Measurements from ENCODE around the gene MPZL3.
"Not testable (repeated sequence)": the region's sequence is repeated elsewhere in the genome, so short reads cannot be mapped to it uniquely, and the experiment has no call there.

Gene MPZL3

GRCh38 chr11:118202599-118203422 is 49.4 kb downstream of the MPZL3 start:
- H3K4me3 Mint-ChIP-seq: no peak overlapping the region
- H3K27me3 Mint-ChIP-seq: no peaks in the 10 kb centered on the region
- peaks cover 21% of the 10 kb centered on the region for H3K36me3 Mint-ChIP-seq (ENCODE audit: low read depth)
- peaks cover 42% of the 10 kb centered on the region for H3K4me1 Mint-ChIP-seq (ENCODE audit: low read depth)
- no peak overlapping the region for H3K27ac Mint-ChIP-seq
- DNase-seq: peak; percentile 66
- peaks cover 3% of the 10 kb centered on the region for H3K9me3 Mint-ChIP-seq

DNA sequence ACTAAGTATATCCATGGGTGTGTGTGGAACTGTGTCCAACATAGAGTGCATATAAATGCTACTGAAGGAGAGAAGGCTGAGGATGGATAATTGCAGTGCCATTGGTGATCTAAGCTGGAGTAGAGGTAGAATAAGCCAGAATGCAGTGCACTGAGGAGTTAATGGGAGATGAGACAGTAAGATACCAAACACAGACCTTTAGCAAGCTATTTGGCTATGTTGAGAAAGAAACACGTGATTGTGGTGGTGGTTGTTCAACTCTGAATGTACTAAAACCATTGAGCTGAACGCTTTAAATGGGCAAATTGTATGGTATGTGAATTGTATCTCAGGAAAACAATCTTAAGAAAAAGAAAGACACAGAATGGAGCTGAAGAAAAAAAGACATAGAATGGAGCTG is 50.2 kb downstream of the MPZL3 start:
- Mint-ChIP-seq H3K4me1 (ENCODE audit: low read depth) (peaks cover 35% of the 10 kb centered on the region), H3K27me3 (no peaks in the 10 kb centered on the region), H3K27ac (no peak overlapping the region), H3K36me3 (ENCODE audit: low read depth) (peaks cover 25% of the 10 kb centered on the region), H3K4me3 (no peak overlapping the region), H3K9me3 (peaks cover 3% of the 10 kb centered on the region)
- DNase-seq: no peak

DNA sequence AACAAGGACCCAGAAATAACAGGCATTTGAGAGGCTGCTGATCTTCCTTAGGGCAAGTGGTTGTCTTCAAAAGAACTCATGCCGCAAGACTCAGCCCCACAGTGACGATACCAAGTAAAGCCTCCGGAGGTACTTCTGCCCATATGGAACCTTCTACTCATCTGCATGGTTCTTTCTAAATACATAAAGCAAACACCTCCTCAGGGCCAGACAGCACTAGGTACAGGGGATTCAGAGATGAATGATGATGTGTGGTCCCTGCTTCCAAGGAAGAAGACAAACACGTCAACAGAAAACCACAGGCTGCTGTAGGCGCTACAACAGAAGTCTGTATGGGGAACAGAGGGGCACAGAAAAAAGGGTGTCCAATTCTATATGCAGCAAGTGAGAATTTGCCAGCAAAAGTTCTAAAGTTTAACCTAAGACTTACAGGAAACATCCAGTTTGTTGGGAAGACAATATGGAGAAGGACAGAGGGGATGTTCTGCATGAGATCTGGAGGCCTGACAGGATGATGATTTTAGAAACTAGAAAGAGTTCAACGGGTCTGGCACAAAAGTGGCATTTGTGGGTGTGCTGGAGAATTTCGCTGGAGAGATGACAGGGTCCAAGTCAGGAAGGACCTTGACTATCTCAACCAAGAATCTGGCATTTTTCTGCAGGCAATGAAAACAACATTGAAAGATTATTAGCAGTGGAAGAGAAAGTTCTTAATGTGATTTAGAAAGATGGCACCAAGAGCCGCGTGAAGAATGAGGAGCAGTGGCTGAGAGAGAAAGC is 51.1 kb downstream of the MPZL3 start:
- H3K27me3 Mint-ChIP-seq: no peaks in the 10 kb centered on the region
- peaks cover 3% of the 10 kb centered on the region for H3K9me3 Mint-ChIP-seq
- H3K4me1 Mint-ChIP-seq (ENCODE audit: low read depth): peaks cover 26% of the 10 kb centered on the region
- peak; percentile 56 for DNase-seq
- no peak overlapping the region for H3K27ac Mint-ChIP-seq
- H3K36me3 Mint-ChIP-seq (ENCODE audit: low read depth): peaks cover 34% of the 10 kb centered on the region
- H3K4me3 Mint-ChIP-seq: no peak overlapping the region

- DNase-seq: peak; percentile 47
- H3K4me3 Mint-ChIP-seq: no peak overlapping the region
- H3K27me3 Mint-ChIP-seq: no peaks in the 10 kb centered on the region
- no peaks in the 10 kb centered on the region for H3K9me3 Mint-ChIP-seq
- H3K36me3 Mint-ChIP-seq (ENCODE audit: low read depth): peaks cover 40% of the 10 kb centered on the region
- no peak overlapping the region for H3K27ac Mint-ChIP-seq
- H3K4me1 Mint-ChIP-seq (ENCODE audit: low read depth): peaks cover 20% of the 10 kb centered on the region
These were observed 51.7 kb downstream of the MPZL3 start for GRCh38 chr11:118200497-118200896.

GRCh38 chr11:118199135-118199534 is 53.0 kb downstream of the MPZL3 start:
- H3K9me3 Mint-ChIP-seq: no peaks in the 10 kb centered on the region
- H3K36me3 Mint-ChIP-seq (ENCODE audit: low read depth): peaks cover 53% of the 10 kb centered on the region
- peaks cover 18% of the 10 kb centered on the region for H3K4me1 Mint-ChIP-seq (ENCODE audit: low read depth)
- peak overlapping the region; percentile 49 for H3K4me3 Mint-ChIP-seq
- DNase-seq: no peak
- no peak overlapping the region for H3K27ac Mint-ChIP-seq
- H3K27me3 Mint-ChIP-seq: no peaks in the 10 kb centered on the region

DNA sequence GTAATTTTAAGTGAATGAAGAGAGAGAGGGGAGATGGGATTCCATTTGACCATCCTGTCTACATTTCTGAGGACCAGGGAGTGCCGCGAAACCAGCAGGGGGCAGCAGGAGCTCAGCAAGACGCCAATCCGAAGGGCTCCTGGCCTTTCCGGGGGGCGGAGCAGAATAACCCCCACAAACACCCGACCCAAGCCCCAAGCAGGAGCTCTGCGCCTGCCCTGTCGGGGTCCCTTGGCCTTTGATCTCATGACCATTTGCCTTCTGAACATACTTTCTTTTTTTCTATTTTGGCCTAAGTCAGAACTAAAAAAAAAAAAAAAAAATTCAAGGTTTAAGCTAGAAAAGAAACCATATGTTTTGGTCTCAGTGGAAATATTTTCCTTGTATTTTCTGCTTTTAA is 53.8 kb downstream of the MPZL3 start:
- H3K27me3 Mint-ChIP-seq: no peaks in the 10 kb centered on the region
- H3K27ac Mint-ChIP-seq: no peak overlapping the region
- peaks cover 18% of the 10 kb centered on the region for H3K4me1 Mint-ChIP-seq (ENCODE audit: low read depth)
- H3K4me3 Mint-ChIP-seq: peak overlapping the region; percentile 49
- no peaks in the 10 kb centered on the region for H3K9me3 Mint-ChIP-seq
- H3K36me3 Mint-ChIP-seq (ENCODE audit: low read depth): peaks cover 61% of the 10 kb centered on the region
- DNase-seq: peak; percentile 88

DNA sequence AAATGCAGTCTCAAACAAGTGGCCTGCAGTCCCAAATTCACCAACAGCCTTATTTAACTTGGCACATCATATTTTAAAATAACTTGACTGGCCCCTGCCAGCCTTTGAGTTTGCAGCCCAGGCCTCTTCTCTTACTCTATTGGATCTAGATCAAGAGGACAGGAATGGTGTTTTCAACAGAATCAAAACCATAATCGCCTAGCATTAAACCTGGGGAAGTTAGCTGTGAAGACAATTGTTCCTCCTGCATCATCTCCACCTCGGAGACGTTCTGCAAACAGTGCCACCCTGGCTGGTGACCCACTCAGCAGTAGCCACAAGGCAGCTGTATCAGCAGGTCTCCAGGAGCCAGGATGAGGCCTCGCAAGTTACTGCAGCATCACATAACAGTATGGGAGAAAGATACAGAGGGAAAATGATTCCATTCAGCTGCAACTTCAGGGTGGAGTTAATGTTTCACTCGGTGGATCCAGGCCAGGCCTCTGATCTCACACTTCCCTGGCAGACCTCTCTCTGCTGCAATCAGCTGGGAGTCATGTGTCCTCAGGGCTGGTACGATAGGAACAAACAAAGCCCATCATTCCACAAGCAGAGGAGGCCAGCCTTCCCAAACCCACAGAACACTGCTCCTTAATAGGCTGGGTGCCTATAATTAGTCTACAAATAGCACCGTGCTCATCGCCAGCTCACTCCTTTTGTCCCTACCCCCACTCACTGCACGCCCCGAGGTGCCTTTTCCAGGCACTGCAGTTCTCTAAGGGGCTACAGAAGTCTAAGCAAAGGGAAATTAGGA is 57.1 kb downstream of the MPZL3 start:
- Mint-ChIP-seq H3K27me3 (no peaks in the 10 kb centered on the region), H3K27ac (peak overlapping the region; percentile 38), H3K36me3 (ENCODE audit: low read depth) (peaks cover 85% of the 10 kb centered on the region), H3K4me1 (ENCODE audit: low read depth) (peaks cover 18% of the 10 kb centered on the region), H3K9me3 (peaks cover 8% of the 10 kb centered on the region), H3K4me3 (no peak overlapping the region)
- DNase-seq: no peak

- peaks cover 8% of the 10 kb centered on the region for H3K9me3 Mint-ChIP-seq
- H3K27me3 Mint-ChIP-seq: no peaks in the 10 kb centered on the region
- H3K4me3 Mint-ChIP-seq: no peak overlapping the region
- peaks cover 81% of the 10 kb centered on the region for H3K36me3 Mint-ChIP-seq (ENCODE audit: low read depth)
- DNase-seq: no peak
- H3K27ac Mint-ChIP-seq: peak overlapping the region; percentile 67
- H3K4me1 Mint-ChIP-seq (ENCODE audit: low read depth): peaks cover 13% of the 10 kb centered on the region
These were observed 58.1 kb downstream of the MPZL3 start for GRCh38 chr11:118193910-118194566.

DNA sequence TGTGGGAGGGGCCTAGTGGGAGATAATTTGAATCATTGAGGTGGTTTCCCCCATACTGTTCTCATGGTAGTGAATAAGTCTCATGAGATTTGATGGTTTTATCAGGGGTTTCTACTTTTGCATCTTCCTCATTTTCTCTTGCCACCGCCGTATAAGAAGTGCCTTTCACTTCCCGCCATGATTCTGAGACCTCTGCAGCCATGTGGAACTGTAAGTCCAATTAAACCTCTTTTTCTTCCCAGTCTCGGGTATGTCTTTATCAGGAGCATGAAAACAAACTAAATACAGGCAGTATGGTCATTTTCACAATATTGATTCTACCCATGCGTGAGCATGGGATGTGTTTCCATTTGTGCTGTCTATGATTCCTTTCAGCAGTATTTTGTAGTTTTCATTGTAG is 59.3 kb downstream of the MPZL3 start:
- H3K9me3 Mint-ChIP-seq; DNase-seq; H3K27me3 Mint-ChIP-seq; H3K4me3 Mint-ChIP-seq; H3K4me1 Mint-ChIP-seq (ENCODE audit: low read depth); H3K27ac Mint-ChIP-seq: not testable (repeated sequence)
- H3K36me3 Mint-ChIP-seq (ENCODE audit: low read depth): peaks cover 69% of the 10 kb centered on the region

GRCh38 chr11:118190942-118191506 is 61.1 kb downstream of the MPZL3 start:
- H3K9me3 Mint-ChIP-seq; H3K4me1 Mint-ChIP-seq (ENCODE audit: low read depth); DNase-seq; H3K4me3 Mint-ChIP-seq: not testable (repeated sequence)
- H3K36me3 Mint-ChIP-seq (ENCODE audit: low read depth): peaks cover 51% of the 10 kb centered on the region
- H3K27ac Mint-ChIP-seq: peak overlapping the region; percentile 1
- peaks cover 10% of the 10 kb centered on the region for H3K27me3 Mint-ChIP-seq

DNA sequence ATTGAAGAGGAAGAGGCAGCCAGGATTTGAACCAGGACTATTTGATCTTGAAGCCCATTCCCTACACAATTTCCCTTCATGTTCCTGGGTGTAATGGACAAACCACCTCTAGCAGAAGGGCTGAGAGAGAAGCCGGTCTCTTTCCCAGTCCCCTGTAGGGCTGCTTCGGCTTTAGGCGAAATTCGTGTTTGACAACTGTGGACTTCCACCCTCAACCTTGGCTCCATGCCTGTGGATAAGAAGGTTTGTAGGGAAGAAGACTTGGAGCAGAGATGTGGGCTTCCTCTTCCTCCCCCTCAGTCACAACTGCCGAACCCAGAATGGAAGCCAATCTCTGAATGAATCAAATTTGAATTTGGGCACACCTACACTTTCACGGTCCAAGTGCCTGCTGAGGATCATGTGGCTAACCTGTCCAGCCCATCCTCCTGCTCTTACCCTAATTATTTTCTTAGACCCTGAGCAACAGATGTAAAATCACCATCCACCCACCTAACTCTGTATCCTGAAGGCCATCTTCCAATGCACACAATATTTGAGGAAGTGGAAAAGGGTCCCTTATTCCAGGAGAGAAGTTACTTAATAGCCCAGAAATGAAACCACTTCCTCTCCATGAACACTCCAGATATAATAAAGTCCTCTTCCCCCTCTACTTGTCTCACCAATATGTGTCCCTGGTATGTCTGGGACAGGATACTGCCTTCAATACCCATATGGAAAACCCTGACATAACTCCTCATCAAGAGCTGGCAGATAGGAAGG is 65.6 kb downstream of the MPZL3 start:
- no peak overlapping the region for H3K4me3 Mint-ChIP-seq
- H3K9me3 Mint-ChIP-seq: peaks cover 4% of the 10 kb centered on the region
- H3K4me1 Mint-ChIP-seq (ENCODE audit: low read depth): peaks cover 2% of the 10 kb centered on the region

GRCh38 chr11:118184784-118185579 is 67.2 kb downstream of the MPZL3 start:
- Mint-ChIP-seq H3K27me3 (peaks cover 13% of the 10 kb centered on the region), H3K9me3 (no peaks in the 10 kb centered on the region), H3K4me1 (ENCODE audit: low read depth) (peaks cover 2% of the 10 kb centered on the region), H3K36me3 (ENCODE audit: low read depth) (no peaks in the 10 kb centered on the region), H3K27ac (no peak overlapping the region), H3K4me3 (no peak overlapping the region)
- DNase-seq: peak; percentile 13

More for the DNA sequence above, 65.6 kb downstream of the MPZL3 start:
- Mint-ChIP-seq H3K27me3 (peaks cover 13% of the 10 kb centered on the region), H3K27ac (no peak overlapping the region), H3K36me3 (ENCODE audit: low read depth) (peaks cover 7% of the 10 kb centered on the region)
- DNase-seq: no peak

DNA sequence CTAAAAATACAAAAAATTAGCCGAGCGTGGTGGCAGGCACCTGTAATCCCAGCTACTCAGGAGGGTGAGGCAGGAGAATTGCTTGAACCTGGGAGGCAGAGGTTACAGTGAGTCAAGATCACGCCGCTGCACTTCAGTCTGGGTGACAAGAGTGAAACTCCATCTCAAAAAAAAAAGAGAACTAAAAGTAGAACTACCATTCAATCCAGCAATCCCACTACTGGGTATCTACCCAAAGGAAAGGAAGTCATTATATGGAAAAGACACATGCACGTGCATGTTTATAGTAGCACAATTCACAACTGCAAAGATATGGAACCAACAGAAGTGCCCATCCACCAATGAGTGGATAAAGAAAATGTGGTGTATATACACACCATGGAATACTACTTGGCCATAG is 68.5 kb downstream of the MPZL3 start:
- H3K4me1 Mint-ChIP-seq (ENCODE audit: low read depth); H3K4me3 Mint-ChIP-seq; H3K9me3 Mint-ChIP-seq; DNase-seq; H3K27ac Mint-ChIP-seq; H3K36me3 Mint-ChIP-seq (ENCODE audit: low read depth): not testable (repeated sequence)
- H3K27me3 Mint-ChIP-seq: peaks cover 13% of the 10 kb centered on the region

Data from activated T-cell treated with anti-CD3 and anti-CD28 coated beads, Interleukin-2, amount 50 U/mL, for 24 hours (primary cell).